GM12801 (cell line): ENCODE measurements around the gene GAST.

Experiments used
- TF ChIP-seq, protein P1 (sequence below): IDR thresholded peaks from one replicate; pipeline ENCODE4 v1.5.1; 2011; ENCODE audit warnings: control low read depth; ENCODE audit not compliant: insufficient read length; ENCODE audit errors: extremely low read depth

Gene GAST

DNA sequence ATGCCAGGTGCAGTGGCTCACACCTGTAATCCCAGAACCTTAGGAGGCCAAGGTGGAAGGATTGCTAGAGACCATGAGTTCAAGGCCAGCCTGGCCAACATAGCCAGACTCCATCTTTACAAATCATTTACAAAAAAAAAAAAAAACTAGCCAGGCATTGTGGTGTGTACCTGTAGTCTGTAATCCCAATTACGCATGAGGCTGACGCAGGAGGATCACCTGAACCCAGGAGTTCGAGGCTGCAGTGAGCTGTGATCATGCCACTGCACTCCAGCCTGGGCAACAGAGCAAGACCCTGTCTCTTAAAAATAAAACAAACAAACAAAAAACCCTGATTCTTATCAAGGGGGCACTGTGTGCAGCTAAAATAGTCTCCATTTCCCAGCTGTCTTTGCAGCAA lies 39.2 kb downstream of the GAST start:
- TF ChIP-seq, protein P1, sequence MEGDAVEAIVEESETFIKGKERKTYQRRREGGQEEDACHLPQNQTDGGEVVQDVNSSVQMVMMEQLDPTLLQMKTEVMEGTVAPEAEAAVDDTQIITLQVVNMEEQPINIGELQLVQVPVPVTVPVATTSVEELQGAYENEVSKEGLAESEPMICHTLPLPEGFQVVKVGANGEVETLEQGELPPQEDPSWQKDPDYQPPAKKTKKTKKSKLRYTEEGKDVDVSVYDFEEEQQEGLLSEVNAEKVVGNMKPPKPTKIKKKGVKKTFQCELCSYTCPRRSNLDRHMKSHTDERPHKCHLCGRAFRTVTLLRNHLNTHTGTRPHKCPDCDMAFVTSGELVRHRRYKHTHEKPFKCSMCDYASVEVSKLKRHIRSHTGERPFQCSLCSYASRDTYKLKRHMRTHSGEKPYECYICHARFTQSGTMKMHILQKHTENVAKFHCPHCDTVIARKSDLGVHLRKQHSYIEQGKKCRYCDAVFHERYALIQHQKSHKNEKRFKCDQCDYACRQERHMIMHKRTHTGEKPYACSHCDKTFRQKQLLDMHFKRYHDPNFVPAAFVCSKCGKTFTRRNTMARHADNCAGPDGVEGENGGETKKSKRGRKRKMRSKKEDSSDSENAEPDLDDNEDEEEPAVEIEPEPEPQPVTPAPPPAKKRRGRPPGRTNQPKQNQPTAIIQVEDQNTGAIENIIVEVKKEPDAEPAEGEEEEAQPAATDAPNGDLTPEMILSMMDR: no peak

DNA sequence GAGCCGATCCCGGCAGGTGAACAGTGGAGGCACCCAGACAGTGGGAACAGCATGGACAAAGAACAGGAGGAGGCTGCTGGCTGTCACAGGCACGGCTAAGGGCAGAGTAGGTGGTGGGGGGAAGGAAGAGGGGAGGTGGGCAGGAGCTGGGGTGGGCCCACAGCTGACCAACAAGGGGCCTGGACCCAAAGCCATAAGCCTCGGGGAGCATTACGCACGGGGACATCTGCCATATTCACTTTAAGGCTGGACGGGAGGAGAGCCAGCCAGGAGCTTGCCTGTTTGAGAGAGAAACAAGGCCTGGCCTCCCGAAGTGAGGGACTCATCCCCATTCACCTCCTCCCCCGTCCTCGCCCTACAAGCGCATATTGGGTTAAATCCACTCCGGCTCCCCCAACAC lies 41.9 kb downstream of the GAST start:
- TF ChIP-seq, protein P1: no peak

DNA sequence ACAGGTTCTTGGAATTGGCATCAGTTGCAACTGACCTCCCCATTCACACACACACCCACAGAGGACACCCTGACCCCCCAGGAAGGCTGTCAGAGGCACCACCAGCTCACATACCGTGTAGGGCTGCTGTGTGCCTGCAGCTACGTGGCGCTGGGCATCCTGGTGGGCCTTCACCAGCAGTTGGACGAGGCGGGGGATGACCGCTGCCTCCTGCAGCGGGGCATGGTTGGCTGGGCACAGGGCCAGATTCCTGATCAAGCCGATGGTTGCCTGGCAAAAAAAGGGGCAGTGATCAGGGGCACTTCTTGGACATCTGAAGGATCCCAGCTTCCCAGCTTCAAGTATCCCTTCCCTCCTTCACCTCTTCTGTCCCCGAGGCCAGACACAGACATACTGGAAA lies 46.5 kb downstream of the GAST start:
- TF ChIP-seq, protein P1: no peak

DNA sequence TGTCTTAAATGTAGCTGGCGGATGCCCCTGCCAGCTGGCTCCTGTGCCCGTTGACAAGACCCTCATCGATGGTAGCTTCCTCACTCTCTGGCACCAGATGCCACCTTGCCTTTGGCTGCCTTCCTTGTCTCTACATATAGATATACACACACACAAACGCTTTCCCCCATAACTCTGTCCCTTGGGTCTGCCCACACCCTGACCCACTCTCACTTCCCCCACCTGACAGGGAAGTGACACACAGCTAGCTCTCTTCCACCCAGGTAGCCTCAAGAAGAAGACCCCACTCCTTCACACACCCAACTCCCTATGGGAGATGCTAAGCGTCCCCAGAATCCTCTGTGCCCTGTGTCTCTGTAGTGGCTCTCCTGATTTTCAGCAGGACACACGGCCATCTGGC lies 48.7 kb downstream of the GAST start:
- TF ChIP-seq, protein P1: no peak

DNA sequence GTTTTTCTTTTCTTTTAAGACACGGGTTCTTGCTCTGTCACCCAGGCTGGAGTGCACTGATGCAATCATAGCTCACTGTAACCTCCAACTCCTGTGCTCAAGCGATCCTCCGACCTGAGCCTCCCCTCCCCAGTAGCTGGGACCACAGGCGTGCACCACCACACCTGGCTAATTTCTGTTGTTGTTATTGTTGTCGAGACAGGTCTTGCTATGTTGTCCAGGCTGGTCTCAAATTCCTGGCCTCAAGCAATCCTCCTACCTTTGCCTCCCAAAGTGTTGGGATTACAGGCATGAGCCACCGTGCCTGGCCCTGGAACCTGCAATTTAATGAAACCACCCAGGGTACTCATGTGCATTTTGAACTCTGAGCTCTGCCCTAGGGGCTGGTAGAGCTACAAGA lies 50.3 kb downstream of the GAST start:
- TF ChIP-seq, protein P1: no peak

DNA sequence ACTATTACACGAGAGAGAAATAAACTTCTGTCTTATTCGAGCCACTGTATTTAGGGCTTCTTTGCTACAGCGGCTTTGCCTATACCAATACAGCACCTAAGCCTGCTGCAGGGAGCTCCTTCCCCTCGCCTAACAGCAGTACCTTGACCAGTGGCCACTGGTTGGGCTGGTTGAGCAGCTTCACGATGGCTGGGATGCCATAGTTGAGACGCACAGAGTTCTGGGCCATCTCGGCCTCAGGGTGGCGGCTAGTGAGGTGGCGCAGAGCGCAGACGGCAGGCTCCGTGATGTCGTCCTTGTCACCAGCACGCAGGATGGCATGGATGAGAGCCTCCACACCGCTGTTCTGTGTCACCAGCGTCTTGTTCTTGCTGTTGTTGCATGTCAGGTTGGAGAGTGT lies 50.7 kb downstream of the GAST start:
- TF ChIP-seq, protein P1: no peak

DNA sequence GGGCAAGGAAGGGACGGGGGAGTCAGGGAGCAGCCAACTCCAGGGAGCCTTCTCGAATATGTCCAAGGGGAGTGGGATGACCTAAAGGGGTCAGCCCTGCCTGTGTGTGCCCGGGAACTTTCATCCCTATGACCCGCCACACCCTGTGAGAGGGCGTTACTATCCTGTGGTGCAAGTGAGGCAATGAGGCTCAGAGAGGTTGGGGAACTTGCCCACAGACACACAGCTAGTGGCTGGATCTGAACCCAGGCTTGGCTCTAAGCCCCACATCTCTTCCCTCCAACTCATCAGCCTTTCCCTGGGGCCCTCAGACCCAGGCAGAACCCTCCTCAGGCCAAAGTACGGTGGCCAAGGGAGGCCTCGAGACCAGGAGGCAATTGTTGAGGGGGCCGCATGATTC lies 51.2 kb downstream of the GAST start:
- TF ChIP-seq, protein P1: no peak
